ENCODE measurements around the gene EMSY.
"Not testable (repeated sequence)": the region's sequence is repeated elsewhere in the genome, so short reads cannot be mapped to it uniquely, and the experiment has no call there.

Gene EMSY

GRCh38 chr11:76566811-76567210 lies 122.0 kb downstream of the EMSY start:
- H3K27ac Mint-ChIP-seq = no peak overlapping the region
- no peaks in the 10 kb centered on the region for H3K9me3 Mint-ChIP-seq
- peak; percentile 60 for ATAC-seq
- H3K4me3 Mint-ChIP-seq = no peak overlapping the region
- H3K36me3 Mint-ChIP-seq = no peaks in the 10 kb centered on the region
- H3K4me1 Mint-ChIP-seq = peaks cover 10% of the 10 kb centered on the region
- DNase-seq (ENCODE audit: low spot score in 2 of 2) = no peak

- ATAC-seq (no peak), DNase-seq (ENCODE audit: low spot score in 2 of 2) (no peak)
- Mint-ChIP-seq H3K9me3 (no peaks in the 10 kb centered on the region), H3K4me1 (peaks cover 7% of the 10 kb centered on the region), H3K36me3 (no peaks in the 10 kb centered on the region), H3K27ac (no peak overlapping the region), H3K4me3 (no peak overlapping the region)
Observed at GRCh38 chr11:76567261-76567660, 122.4 kb downstream of the EMSY start.

GRCh38 chr11:76568139-76568538 lies 123.3 kb downstream of the EMSY start:
- H3K9me3 Mint-ChIP-seq = no peaks in the 10 kb centered on the region

GRCh38 chr11:76568621-76569020 lies 123.8 kb downstream of the EMSY start:
- no peak for ATAC-seq
- peaks cover 8% of the 10 kb centered on the region for H3K4me1 Mint-ChIP-seq
- no peak for DNase-seq (ENCODE audit: low spot score in 2 of 2)
- H3K9me3 Mint-ChIP-seq = no peaks in the 10 kb centered on the region
- H3K36me3 Mint-ChIP-seq = no peaks in the 10 kb centered on the region
- no peak overlapping the region for H3K4me3 Mint-ChIP-seq
- no peak overlapping the region for H3K27ac Mint-ChIP-seq

More at GRCh38 chr11:76568139-76568538, 123.3 kb downstream of the EMSY start:
- DNase-seq (ENCODE audit: low spot score in 2 of 2) = no peak
- no peaks in the 10 kb centered on the region for H3K36me3 Mint-ChIP-seq
- ATAC-seq = peak; percentile 40
- peaks cover 6% of the 10 kb centered on the region for H3K4me1 Mint-ChIP-seq
- no peak overlapping the region for H3K27ac Mint-ChIP-seq
- H3K4me3 Mint-ChIP-seq = no peak overlapping the region

- not testable (repeated sequence) for H3K4me3 Mint-ChIP-seq; H3K9me3 Mint-ChIP-seq; DNase-seq (ENCODE audit: low spot score in 2 of 2); ATAC-seq; H3K36me3 Mint-ChIP-seq; H3K27ac Mint-ChIP-seq
- H3K4me1 Mint-ChIP-seq = peaks cover 14% of the 10 kb centered on the region
Observed at GRCh38 chr11:76572181-76572875, 127.5 kb downstream of the EMSY start.

GRCh38 chr11:76574406-76574805 lies 129.6 kb downstream of the EMSY start:
- Mint-ChIP-seq H3K36me3 (no peaks in the 10 kb centered on the region), H3K27ac (no peak overlapping the region), H3K9me3 (no peaks in the 10 kb centered on the region), H3K4me1 (peaks cover 8% of the 10 kb centered on the region), H3K4me3 (no peak overlapping the region)
- DNase-seq (ENCODE audit: low spot score in 2 of 2) (no peak), ATAC-seq (no peak)

GRCh38 chr11:76574879-76575278 lies 130.1 kb downstream of the EMSY start:
- Mint-ChIP-seq H3K4me3 (no peak overlapping the region), H3K4me1 (peaks cover 8% of the 10 kb centered on the region), H3K9me3 (no peaks in the 10 kb centered on the region), H3K27ac (peak overlapping the region; percentile 23), H3K36me3 (no peaks in the 10 kb centered on the region)
- ATAC-seq (no peak), DNase-seq (ENCODE audit: low spot score in 2 of 2) (no peak)

- ATAC-seq (no peak), DNase-seq (ENCODE audit: low spot score in 2 of 2) (no peak)
- Mint-ChIP-seq H3K36me3 (no peaks in the 10 kb centered on the region), H3K9me3 (no peaks in the 10 kb centered on the region), H3K27ac (peak overlapping the region; percentile 23), H3K4me1 (peaks cover 8% of the 10 kb centered on the region), H3K4me3 (no peak overlapping the region)
Observed at GRCh38 chr11:76577226-76577920, 132.6 kb downstream of the EMSY start.

GRCh38 chr11:76577921-76578653 lies 133.3 kb downstream of the EMSY start:
- no peak for ATAC-seq
- Mint-ChIP-seq H3K4me3 (no peak overlapping the region), H3K4me1 (peaks cover 8% of the 10 kb centered on the region), H3K36me3 (no peaks in the 10 kb centered on the region), H3K27ac (no peak overlapping the region), H3K9me3 (no peaks in the 10 kb centered on the region)
- DNase-seq (ENCODE audit: low spot score in 2 of 2) = no peak

- ATAC-seq = no peak
- Mint-ChIP-seq H3K4me1 (peaks cover 6% of the 10 kb centered on the region), H3K27ac (no peak overlapping the region), H3K36me3 (no peaks in the 10 kb centered on the region), H3K4me3 (no peak overlapping the region), H3K9me3 (no peaks in the 10 kb centered on the region)
- no peak for DNase-seq (ENCODE audit: low spot score in 2 of 2)
Observed at GRCh38 chr11:76578654-76579055, 133.8 kb downstream of the EMSY start.

- H3K36me3 Mint-ChIP-seq = no peaks in the 10 kb centered on the region
- no peak for ATAC-seq
- no peak overlapping the region for H3K4me3 Mint-ChIP-seq
- H3K27ac Mint-ChIP-seq = no peak overlapping the region
- H3K9me3 Mint-ChIP-seq = no peaks in the 10 kb centered on the region
- H3K4me1 Mint-ChIP-seq = peaks cover under 1% of the 10 kb centered on the region
- no peak for DNase-seq (ENCODE audit: low spot score in 2 of 2)
Observed at GRCh38 chr11:76579056-76579751, 134.4 kb downstream of the EMSY start.

GRCh38 chr11:76579752-76580151 lies 134.9 kb downstream of the EMSY start:
- Mint-ChIP-seq H3K4me1 (no peaks in the 10 kb centered on the region), H3K4me3 (no peak overlapping the region), H3K9me3 (no peaks in the 10 kb centered on the region), H3K27ac (no peak overlapping the region), H3K36me3 (no peaks in the 10 kb centered on the region)
- DNase-seq (ENCODE audit: low spot score in 2 of 2) (no peak), ATAC-seq (no peak)

GRCh38 chr11:76582471-76582870 lies 137.7 kb downstream of the EMSY start:
- DNase-seq (ENCODE audit: low spot score in 2 of 2); H3K9me3 Mint-ChIP-seq; H3K4me1 Mint-ChIP-seq; H3K36me3 Mint-ChIP-seq; H3K27ac Mint-ChIP-seq; H3K4me3 Mint-ChIP-seq; ATAC-seq: not testable (repeated sequence)

- Mint-ChIP-seq H3K9me3 (no peaks in the 10 kb centered on the region), H3K27ac (peak overlapping the region; percentile 82), H3K4me3 (peak overlapping the region; percentile 21), H3K4me1 (peaks cover 30% of the 10 kb centered on the region), H3K36me3 (no peaks in the 10 kb centered on the region)
- ATAC-seq (peak; percentile 51), DNase-seq (ENCODE audit: low spot score in 2 of 2) (no peak)
Observed at GRCh38 chr11:76587820-76588454, 143.1 kb downstream of the EMSY start.

All from stimulated activated effector memory CD8-positive, alpha-beta T cell treated with anti-CD3 and anti-CD28 coated beads, Interleukin-12 subunit alpha, Interleukin-12 subunit beta, amount 100 ng/mL, for 72 hours (primary cell).